HepG2 (cell line): ENCODE measurements around the gene CD300A. TPM values are rescaled to one million over a fixed set of nuclear protein-coding genes. Genes with fewer than 3 reads are reported as not detected.

Experiments
- ATAC-seq: fragments of 200-7000 bp; cut with Tn5 transposase; 3 replicates; pipeline ENCODE4 v1.9.1; 2020; ENCODE audit warnings: mild to moderate bottlenecking, moderate library complexity
- BruUV-seq: library from RNA; stranded (reverse); fragments of 400-500 nt; replicated peaks from 2 replicates; lab custom pipeline; 2021; lab: Mats Ljungman, UMichigan
- CTCF ChIA-PET: fragments of 300-600 bp; formaldehyde crosslinking; extraction: SDS; loops from one replicate; lab custom pipeline; 2021; ENCODE audit warnings: low total read pairs, inconsistent platforms, low intra/inter-chr PET ratio; lab: Yijun Ruan, JAX
- POLR2A ChIA-PET: fragments of 350-600 bp; sonication (Branson Sonifier 250); formaldehyde crosslinking; loops from one replicate; lab custom pipeline; 2020; ENCODE audit warnings: antibody characterized with exemption, inconsistent platforms; lab: Yijun Ruan, JAX
- DNase-seq: peaks from one replicate; pipeline ENCODE4 v3.0.0-alpha.2; 2015; ENCODE audit warnings: low spot score
- FAIRE-seq: peaks from 3 replicates; lab custom pipeline; 2011; peaks lifted over from hg19 to GRCh38; lab: Jason Lieb, UNC
- H2AFZ ChIP-seq: one replicate; pipeline ENCODE4 v1.6.1; 2011; ENCODE audit warnings: low read length, inconsistent platforms
- H3K27ac ChIP-seq: fragments of 300-600 bp; 3 replicates; pipeline ENCODE4 v1.8.0; 2011; ENCODE audit warnings: mixed run types, mild to moderate bottlenecking, mixed read lengths, low read length, inconsistent platforms; ENCODE audit not compliant: insufficient read depth; ENCODE audit errors: extremely low read length
- H3K27me3 ChIP-seq, 2 experiments: fragments of 200-600 bp in 1 of 2; 2 replicates in 1 of 2; 3 replicates in 1 of 2; pipeline versions ENCODE4 v1.6.0 to v1.8.0; 2011; ENCODE audit warnings: low read length in 2 of 2, mild to moderate bottlenecking in 2 of 2, moderate library complexity in 2 of 2, inconsistent platforms in 1 of 2; ENCODE audit not compliant: insufficient read depth in 2 of 2, control insufficient read depth in 1 of 2
- H3K36me3 ChIP-seq, 2 experiments: fragments of 200-600 bp in 1 of 2; replicated peaks in 1 of 2; 2 replicates in 1 of 2; 3 replicates in 1 of 2; pipeline versions ENCODE4 v1.5.1 to v1.8.0; 2011; ENCODE audit warnings: low read length in 2 of 2, inconsistent platforms in 1 of 2; ENCODE audit not compliant: insufficient read depth in 2 of 2, control insufficient read depth in 1 of 2
- H3K4me1 ChIP-seq: 2 replicates; pipeline ENCODE4 v1.5.1; 2012; ENCODE audit warnings: low read length, inconsistent platforms; ENCODE audit not compliant: insufficient read depth
- H3K4me2 ChIP-seq: 2 replicates; pipeline ENCODE4 v1.6.0; 2011; ENCODE audit warnings: low read depth, low read length, inconsistent platforms
- H3K4me3 ChIP-seq, 3 experiments: fragments of 200-600 bp in 1 of 3; sonication (generic), shearing (Covaris generic) in 1 of 3; replicated peaks in 1 of 3; 2 replicates each; pipeline ENCODE4 v1.5.1; 2011 to 2016; ENCODE audit warnings: low read length in 3 of 3, inconsistent platforms in 2 of 3, low read depth in 2 of 3, mild to moderate bottlenecking in 2 of 3, control low read depth in 1 of 3, mixed read lengths in 1 of 3; ENCODE audit not compliant: insufficient read depth in 1 of 3
- H3K79me2 ChIP-seq: one replicate; pipeline ENCODE4 v1.6.1; 2011; ENCODE audit warnings: low read length, inconsistent platforms; ENCODE audit not compliant: insufficient read depth
- H3K9ac ChIP-seq: 2 replicates; pipeline ENCODE4 v1.6.0; 2011; ENCODE audit warnings: mild to moderate bottlenecking, low read depth, low read length, inconsistent platforms; ENCODE audit not compliant: insufficient read depth
- H3K9me3 ChIP-seq: 2 replicates; pipeline ENCODE4 v1.5.1; 2012; ENCODE audit warnings: mild to moderate bottlenecking, low read length
- H4K20me1 ChIP-seq: 2 replicates; pipeline ENCODE4 v1.6.0; 2011; ENCODE audit warnings: inconsistent platforms, mild to moderate bottlenecking, low read length, moderate library complexity; ENCODE audit not compliant: insufficient read depth
- HOXA3 ChIP-seq: sonication (generic); formaldehyde crosslinking; IDR thresholded peaks from 2 replicates; pipeline ENCODE4 v1.5.0; 2020; ENCODE audit warnings: missing genetic modification reagents
- KDM2A ChIP-seq: sonication (generic); formaldehyde crosslinking; IDR thresholded peaks from 2 replicates; pipeline ENCODE4 v1.4.0; 2020; ENCODE audit warnings: low read depth, missing genetic modification reagents, borderline replicate concordance
- KLF12 ChIP-seq: sonication (generic); formaldehyde crosslinking; IDR thresholded peaks from 2 replicates; pipeline ENCODE4 v1.4.0; 2020; ENCODE audit warnings: missing genetic modification reagents, borderline replicate concordance
- MTF2 ChIP-seq: sonication (generic); formaldehyde crosslinking; IDR thresholded peaks from 2 replicates; pipeline ENCODE4 v1.5.0; 2020; ENCODE audit warnings: missing genetic modification reagents, borderline replicate concordance
- NFE2L1 ChIP-seq: sonication (generic); formaldehyde crosslinking; IDR thresholded peaks from 2 replicates; pipeline ENCODE4 v1.4.0; 2020; ENCODE audit warnings: missing genetic modification reagents, mild to moderate bottlenecking, borderline replicate concordance
- NFYB ChIP-seq: sonication (generic); formaldehyde crosslinking; IDR thresholded peaks from 2 replicates; pipeline ENCODE4 v1.4.0; 2020; ENCODE audit warnings: missing genetic modification reagents
- ZNF234 ChIP-seq: sonication (generic); formaldehyde crosslinking; conservative IDR thresholded peaks from 2 replicates; pipeline ENCODE4 v1.5.1; 2020; ENCODE audit warnings: mild to moderate bottlenecking, missing genetic modification reagents
- ZNF549 ChIP-seq: sonication (generic); formaldehyde crosslinking; IDR thresholded peaks from 2 replicates; pipeline ENCODE4 v1.5.0; 2020; ENCODE audit warnings: missing genetic modification reagents
- ZNF720 ChIP-seq: sonication (generic); formaldehyde crosslinking; IDR thresholded peaks from 2 replicates; pipeline ENCODE4 v1.4.0; 2020; ENCODE audit warnings: missing genetic modification reagents
- ZNF891 ChIP-seq: sonication (generic); formaldehyde crosslinking; IDR thresholded peaks from 2 replicates; pipeline ENCODE4 v1.5.0; 2020; ENCODE audit warnings: mild to moderate bottlenecking, missing genetic modification reagents
- WGBS: methylation state at CpG from one replicate; pipeline ENCODE4 v1.1.6; 2017; ENCODE audit warnings: low lambda C conversion rate; 5-methylcytosine and 5-hydroxymethylcytosine counted together
- in situ Hi-C: cut with HindIII; loops from 2 replicates; pipeline ENCODE4 v1.10.0; 2017; ENCODE audit warnings: low pct_unique_long_range_greater_than_20kb; ENCODE audit not compliant: extremely low pct_ligation_motif_present
- intact Hi-C: fragments of 100-400 bp; cut with micrococcal nuclease; formaldehyde crosslinking; loops from one replicate; pipeline ENCODE4 v1.10.0; 2022; ENCODE audit not compliant: unreplicated experiment
- polyA plus RNA-seq, 8 experiments: library from polyadenylated mRNA; depleted of rRNA in 3 of 8; stranded (reverse) in 7 of 8; unstranded in 1 of 8; fragments of >200 nt; fragmentation: Illumina TruSeq in 4 of 8; extraction: Trizol in 4 of 8; gene quantifications; 2 replicates each; pipeline versions ENCODE4 v1.2.1 to v1.2.3, GENCODE V29; 2011 to 2016; ENCODE audit warnings: low read depth in 4 of 8, missing spikeins in 1 of 8, mixed read lengths in 1 of 8; ENCODE audit not compliant: insufficient read depth in 1 of 8
- total RNA-seq, 5 experiments: library from RNA; depleted of rRNA; stranded (reverse); fragments of >200 nt; fragmentation: Illumina TruSeq; extraction: Trizol; gene quantifications; 2 replicates each; pipeline ENCODE4 v1.2.3, GENCODE V29; 2016; ENCODE audit warnings: low read depth in 1 of 5
- TF ChIP-seq, protein P1 (sequence below): sonication (generic); formaldehyde crosslinking; IDR thresholded peaks from 2 replicates; pipeline ENCODE4 v1.8.0; 2022; ENCODE audit warnings: mild to moderate bottlenecking, missing genetic modification reagents, moderate library complexity

Gene CD300A
- total and polyA plus RNA-seq, 2 of the 13 experiments (the other 11 are each of a cell fraction or from before 2014, with no cell fraction given) = not detected

DNA sequence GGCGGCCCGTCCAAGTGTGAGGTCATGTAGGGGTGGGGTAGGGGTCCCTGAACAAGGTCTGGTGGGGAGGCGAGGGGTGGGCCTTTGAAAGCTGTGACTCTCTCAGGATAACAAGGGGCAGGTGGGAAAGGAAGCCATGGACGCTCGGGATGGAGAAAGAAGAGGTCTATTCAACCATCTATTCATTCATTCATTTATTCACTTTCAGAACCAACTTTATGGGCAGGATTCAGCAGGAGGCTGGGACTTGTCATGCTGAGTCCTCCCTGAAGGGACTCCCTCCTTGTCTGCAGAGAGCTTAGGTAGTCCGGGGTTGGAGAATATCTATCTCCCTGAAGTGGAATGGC is 8.6 kb upstream of the CD300A start:
- in situ Hi-C loops = loop anchor here (5.0 kb wide), 1 partner anchor 80 kb away; no protein-coding TSS in a partner anchor
- Histone ChIP-seq H3K4me2 (no peak overlapping the region), H3K4me3 (no peak overlapping the region), H2AFZ (no peak overlapping the region), H3K4me1 (peaks cover 34% of the 10 kb centered on the region), H3K9me3 (no peaks in the 10 kb centered on the region), H4K20me1 (no peaks in the 10 kb centered on the region), H3K36me3 (no peaks in the 10 kb centered on the region), H3K27ac (no peak overlapping the region), H3K9ac (no peak overlapping the region), H3K79me2 (no peaks in the 10 kb centered on the region), H3K27me3 (peaks cover 3 to 35% of the 10 kb centered on the region in 2 experiments; a peak in 4 of 5 replicates)
- no peak for DNase-seq
- no peak for ATAC-seq
- ChIA-PET CTCF (interaction anchor here (0.7 to 4.8 kb wide), 8 partner anchors 20 to 89 kb away, joined by 3 to 141 read pairs (median 12); no protein-coding TSS in a partner anchor), POLR2A (interaction anchor here (2.1 kb wide), 1 partner anchor 50 kb away, joined by 6 read pairs; no protein-coding TSS in a partner anchor)
- intact Hi-C loops = loop anchor here (1.0 to 10.0 kb wide), 6 partner anchors 36 to 253 kb away; partner anchors contain the start of genes CD300LB and RPL38
- WGBS = 40% methylated on average over 6 of the region's 6 CpGs
- FAIRE-seq = no peak
- no TSS peak for BruUV-seq
- TF ChIP-seq KDM2A (CRISPR knock-in tag) (0 out of 2 replicates have a peak, but pooled peaks have one; percentile 3), KLF12 (CRISPR knock-in tag) (no peak), HOXA3 (CRISPR knock-in tag) (0 out of 2 replicates have a peak, but pooled peaks have one; percentile 4), NFE2L1 (CRISPR knock-in tag) (no peak), MTF2 (0 out of 2 replicates have a peak, but pooled peaks have one; percentile 0)
- TF ChIP-seq, protein P1, sequence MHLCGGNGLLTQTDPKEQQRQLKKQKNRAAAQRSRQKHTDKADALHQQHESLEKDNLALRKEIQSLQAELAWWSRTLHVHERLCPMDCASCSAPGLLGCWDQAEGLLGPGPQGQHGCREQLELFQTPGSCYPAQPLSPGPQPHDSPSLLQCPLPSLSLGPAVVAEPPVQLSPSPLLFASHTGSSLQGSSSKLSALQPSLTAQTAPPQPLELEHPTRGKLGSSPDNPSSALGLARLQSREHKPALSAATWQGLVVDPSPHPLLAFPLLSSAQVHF (CRISPR knock-in tag) = 0 out of 2 replicates have a peak, but pooled peaks have one; percentile 10

DNA sequence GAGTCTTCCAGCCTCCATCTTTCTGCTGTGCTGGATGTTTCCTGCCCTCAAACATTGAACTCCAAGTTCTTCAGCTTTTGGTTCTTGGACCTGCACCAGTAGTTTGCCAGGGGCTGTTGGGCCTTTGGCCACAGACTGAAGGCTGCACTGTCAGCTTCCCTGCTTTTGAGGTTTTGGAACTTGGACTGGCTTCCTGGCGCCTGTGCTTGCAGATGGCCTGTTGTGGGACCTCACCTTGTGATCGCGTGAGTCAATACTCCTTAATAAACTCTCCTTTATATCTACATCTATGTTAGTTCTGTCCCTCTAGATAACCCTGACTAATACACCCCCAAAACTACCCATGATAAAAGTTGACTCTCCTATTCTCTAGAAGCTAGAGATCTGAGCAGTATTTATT is 7.6 kb upstream of the CD300A start:
- FAIRE-seq = no peak

More for the DNA sequence above, 7.6 kb upstream of the CD300A start:
- no TSS peak for BruUV-seq
- peaks cover 35% of the 10 kb centered on the region for H3K4me1 ChIP-seq
- ChIA-PET POLR2A (no interaction called here), CTCF (interaction anchor here (2.5 to 4.8 kb wide), 3 partner anchors 21 to 79 kb away, joined by 6 to 141 read pairs (median 34); no protein-coding TSS in a partner anchor)
- in situ Hi-C loops = loop anchor here (5.0 kb wide), 1 partner anchor 82 kb away; no protein-coding TSS in a partner anchor
- no peaks in the 10 kb centered on the region for H3K36me3 ChIP-seq
- no peak for DNase-seq
- H3K4me2 ChIP-seq = no peak overlapping the region
- no peaks in the 10 kb centered on the region for H3K79me2 ChIP-seq
- no peak for ATAC-seq
- no peak overlapping the region for H3K9ac ChIP-seq
- intact Hi-C loops = loop anchor here (5.0 to 10.0 kb wide), 2 partner anchors 73 to 254 kb away; partner anchors contain the start of genes CD300LB and RPL38
- no peak for TF ChIP-seq ZNF720 (CRISPR knock-in tag)
- no peak for TF ChIP-seq ZNF549
- no peak for TF ChIP-seq NFYB (CRISPR knock-in tag)
- no peak for TF ChIP-seq ZNF891 (CRISPR knock-in tag)
- no peak for TF ChIP-seq ZNF234
- no peak overlapping the region for H3K4me3 ChIP-seq
- H3K27me3 ChIP-seq = peaks cover 3 to 35% of the 10 kb centered on the region in 2 experiments; a peak in 4 of 5 replicates
- no peaks in the 10 kb centered on the region for H4K20me1 ChIP-seq
- 68% methylated on average over 3 of the region's 3 CpGs for WGBS
- no peak overlapping the region for H2AFZ ChIP-seq
- no peak overlapping the region for H3K27ac ChIP-seq
- no peaks in the 10 kb centered on the region for H3K9me3 ChIP-seq
